Measurements from ENCODE around the gene HNRNPM.

HNRNPM gene

DNA sequence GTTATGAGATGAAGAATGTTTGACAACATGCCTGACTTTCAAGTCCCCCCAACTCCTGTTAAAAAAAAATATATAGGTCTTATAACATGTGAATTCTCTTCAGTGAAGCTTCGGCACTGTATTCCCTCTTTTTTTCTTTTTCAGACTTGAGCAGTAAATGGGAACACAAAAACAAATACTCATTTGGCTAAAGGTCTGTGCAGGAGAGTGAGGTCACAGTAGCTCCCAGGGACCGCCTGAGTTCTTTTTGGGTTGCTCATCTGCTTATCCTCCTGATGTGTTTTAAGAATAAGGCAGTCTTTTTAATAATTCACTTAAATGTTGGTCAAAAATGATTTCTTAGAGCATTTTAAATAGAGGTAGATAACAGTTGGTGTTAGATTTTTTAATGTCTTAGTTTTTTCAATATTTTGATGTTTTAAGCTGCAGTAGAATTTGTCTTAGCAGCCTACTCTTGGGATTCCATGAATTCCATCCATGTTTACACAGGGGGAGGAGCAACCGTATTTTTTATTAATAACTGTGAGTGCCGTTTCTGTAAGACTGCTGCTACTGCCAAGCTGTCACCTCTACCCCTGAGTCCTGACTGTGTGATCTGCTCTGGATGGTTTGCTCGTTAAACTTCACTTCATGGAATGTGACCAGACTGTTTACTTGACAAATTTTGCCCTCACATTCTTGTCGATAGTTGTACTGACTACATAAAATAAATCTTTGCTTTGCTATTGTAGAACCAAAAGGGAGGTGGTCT, 14.9 kb downstream of the HNRNPM start:
- peak overlapping the region; percentile 28 to 62 (median 57) for H3K4me3 Mint-ChIP-seq
- no peaks in the 10 kb centered on the region for H3K27me3 Mint-ChIP-seq (ENCODE audit: low read depth)
- H3K36me3 Mint-ChIP-seq (ENCODE audit: low read depth): peaks cover 46% of the 10 kb centered on the region
- H3K9me3 Mint-ChIP-seq: no peaks in the 10 kb centered on the region
- no peak for TF ChIP-seq CTCF (IDR thresholded peaks at IDR 0.05; ENCODE audit: unreplicated experiment in 3 of 3)
- H3K4me1 Mint-ChIP-seq: peaks cover 90% of the 10 kb centered on the region
- H3K27ac Mint-ChIP-seq: peak overlapping the region; percentile 80 to 91 (median 80)

GRCh38 chr19:8460516-8461298, 15.9 kb downstream of the HNRNPM start:
- H3K27me3 Mint-ChIP-seq (ENCODE audit: low read depth): no peaks in the 10 kb centered on the region
- H3K27ac Mint-ChIP-seq: peak overlapping the region; percentile 80 to 91 (median 80)
- TF ChIP-seq CTCF (IDR thresholded peaks at IDR 0.05; ENCODE audit: unreplicated experiment in 3 of 3): no peak
- peaks cover 44% of the 10 kb centered on the region for H3K36me3 Mint-ChIP-seq (ENCODE audit: low read depth)
- H3K4me1 Mint-ChIP-seq: peaks cover 80% of the 10 kb centered on the region
- no peaks in the 10 kb centered on the region for H3K9me3 Mint-ChIP-seq
- peak overlapping the region in 1 of 3 experiments; percentile 19 for H3K4me3 Mint-ChIP-seq

- Mint-ChIP-seq H3K36me3 (ENCODE audit: low read depth) (peaks cover 44% of the 10 kb centered on the region), H3K4me1 (peaks cover 73% of the 10 kb centered on the region)
Observed at GRCh38 chr19:8461376-8461775, 16.6 kb downstream of the HNRNPM start.

DNA sequence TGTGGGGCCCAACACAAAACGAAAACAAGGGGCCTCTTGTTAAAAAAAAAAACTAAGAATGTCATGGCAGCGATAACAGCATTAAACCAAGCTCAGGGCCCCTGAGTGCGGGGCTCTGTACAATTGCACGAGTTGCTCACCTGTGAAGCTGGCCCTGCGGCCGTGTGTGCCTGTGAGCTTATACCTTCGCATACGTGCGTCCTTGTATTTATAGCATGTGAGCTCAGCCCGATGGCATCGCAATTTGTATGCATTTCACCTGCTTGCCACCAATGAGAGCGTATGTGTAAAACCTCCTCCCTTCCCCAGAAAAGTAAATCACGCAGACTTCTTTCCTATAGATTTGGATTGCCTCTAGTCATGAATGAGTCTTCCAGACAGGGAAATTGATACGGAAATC, 17.1 kb downstream of the HNRNPM start:
- no peak overlapping the region for H3K4me3 Mint-ChIP-seq

More at GRCh38 chr19:8461376-8461775, 16.6 kb downstream of the HNRNPM start:
- Mint-ChIP-seq H3K9me3 (no peaks in the 10 kb centered on the region), H3K4me3 (no peak overlapping the region), H3K27ac (peak overlapping the region; percentile 45 to 86 (median 48)), H3K27me3 (ENCODE audit: low read depth) (no peaks in the 10 kb centered on the region)
- no peak for TF ChIP-seq CTCF (IDR thresholded peaks at IDR 0.05; ENCODE audit: unreplicated experiment in 3 of 3)

GRCh38 chr19:8462571-8462970, 17.8 kb downstream of the HNRNPM start:
- Mint-ChIP-seq H3K4me3 (no peak overlapping the region), H3K4me1 (peaks cover 61% of the 10 kb centered on the region), H3K27me3 (ENCODE audit: low read depth) (no peaks in the 10 kb centered on the region), H3K9me3 (no peaks in the 10 kb centered on the region), H3K36me3 (ENCODE audit: low read depth) (peaks cover 51% of the 10 kb centered on the region), H3K27ac (peak overlapping the region; percentile 45 to 86 (median 48))
- no peak for TF ChIP-seq CTCF (IDR thresholded peaks at IDR 0.05; ENCODE audit: unreplicated experiment in 3 of 3)

More for the DNA sequence above, 17.1 kb downstream of the HNRNPM start:
- H3K27me3 Mint-ChIP-seq (ENCODE audit: low read depth): no peaks in the 10 kb centered on the region
- peak overlapping the region; percentile 45 to 86 (median 48) for H3K27ac Mint-ChIP-seq
- no peak for TF ChIP-seq CTCF (IDR thresholded peaks at IDR 0.05; ENCODE audit: unreplicated experiment in 3 of 3)
- H3K9me3 Mint-ChIP-seq: no peaks in the 10 kb centered on the region
- H3K36me3 Mint-ChIP-seq (ENCODE audit: low read depth): peaks cover 44% of the 10 kb centered on the region
- H3K4me1 Mint-ChIP-seq: peaks cover 68% of the 10 kb centered on the region

Measured in nephron (organoid).